ENCODE measurements around the gene TBC1D32.

GRCh38 chr6:121175827-121176226 lies 158.5 kb downstream of the TBC1D32 start:
- TF ChIP-seq, protein P1, sequence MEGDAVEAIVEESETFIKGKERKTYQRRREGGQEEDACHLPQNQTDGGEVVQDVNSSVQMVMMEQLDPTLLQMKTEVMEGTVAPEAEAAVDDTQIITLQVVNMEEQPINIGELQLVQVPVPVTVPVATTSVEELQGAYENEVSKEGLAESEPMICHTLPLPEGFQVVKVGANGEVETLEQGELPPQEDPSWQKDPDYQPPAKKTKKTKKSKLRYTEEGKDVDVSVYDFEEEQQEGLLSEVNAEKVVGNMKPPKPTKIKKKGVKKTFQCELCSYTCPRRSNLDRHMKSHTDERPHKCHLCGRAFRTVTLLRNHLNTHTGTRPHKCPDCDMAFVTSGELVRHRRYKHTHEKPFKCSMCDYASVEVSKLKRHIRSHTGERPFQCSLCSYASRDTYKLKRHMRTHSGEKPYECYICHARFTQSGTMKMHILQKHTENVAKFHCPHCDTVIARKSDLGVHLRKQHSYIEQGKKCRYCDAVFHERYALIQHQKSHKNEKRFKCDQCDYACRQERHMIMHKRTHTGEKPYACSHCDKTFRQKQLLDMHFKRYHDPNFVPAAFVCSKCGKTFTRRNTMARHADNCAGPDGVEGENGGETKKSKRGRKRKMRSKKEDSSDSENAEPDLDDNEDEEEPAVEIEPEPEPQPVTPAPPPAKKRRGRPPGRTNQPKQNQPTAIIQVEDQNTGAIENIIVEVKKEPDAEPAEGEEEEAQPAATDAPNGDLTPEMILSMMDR (conservative IDR thresholded peaks at IDR 0.05), result no peak
- no peak for TF ChIP-seq EZH2 (IDR thresholded peaks at IDR 0.05; ENCODE audit: low read depth)
